ENCODE results near the gene NDOR1.

Gene NDOR1

GRCh38 chr9:137217276-137218211 is 12.0 kb downstream of the NDOR1 start:
- Histone ChIP-seq H3K36me3 (ENCODE audit: control insufficient read depth, low read length) (peaks cover 30% of the 10 kb centered on the region), H3K4me3 (ENCODE audit: low read length) (no peak overlapping the region), H3K27ac (ENCODE audit: low read depth, low read length) (no peak overlapping the region), H4K20me1 (ENCODE audit: control insufficient read depth, insufficient read depth, low read depth, low read length) (no peaks in the 10 kb centered on the region), H3K27me3 (ENCODE audit: control insufficient read depth, low read length) (no peaks in the 10 kb centered on the region), H3K79me2 (ENCODE audit: control insufficient read depth, low read length) (no peaks in the 10 kb centered on the region), H3K9me3 (ENCODE audit: control insufficient read depth, insufficient read depth, low read length) (no peaks in the 10 kb centered on the region), H3K4me1 (ENCODE audit: control insufficient read depth, low read length) (peaks cover 3% of the 10 kb centered on the region), H3F3A (ENCODE audit: control insufficient read depth, insufficient read depth) (no peaks in the 10 kb centered on the region; the same call in 1 of the 2 replicates), H3K9me2 (replicated peaks; ENCODE audit: control insufficient read depth, low read length) (no peaks in the 10 kb centered on the region), H3K4me2 (ENCODE audit: low read length) (no peak overlapping the region)
- TF ChIP-seq CTCF (IDR thresholded peaks at IDR 0.05; ENCODE audit: low read depth, low read length, poor library complexity, severe bottlenecking) = no peak
- TF ChIP-seq EZH2phosphoT487 (IDR thresholded peaks at IDR 0.05; ENCODE audit: borderline replicate concordance, low read length) = no peak

- Histone ChIP-seq H3K9me3 (ENCODE audit: control insufficient read depth, insufficient read depth, low read length) (no peaks in the 10 kb centered on the region), H4K20me1 (ENCODE audit: control insufficient read depth, insufficient read depth, low read depth, low read length) (no peaks in the 10 kb centered on the region), H3K4me2 (ENCODE audit: low read length) (no peak overlapping the region), H3K27ac (ENCODE audit: low read depth, low read length) (no peak overlapping the region), H3K79me2 (ENCODE audit: control insufficient read depth, low read length) (no peaks in the 10 kb centered on the region), H3K9me2 (replicated peaks; ENCODE audit: control insufficient read depth, low read length) (no peaks in the 10 kb centered on the region), H3K36me3 (ENCODE audit: control insufficient read depth, low read length) (peaks cover 25% of the 10 kb centered on the region), H3K4me3 (ENCODE audit: low read length) (no peak overlapping the region), H3K4me1 (ENCODE audit: control insufficient read depth, low read length) (peaks cover 10% of the 10 kb centered on the region), H3K27me3 (ENCODE audit: control insufficient read depth, low read length) (no peaks in the 10 kb centered on the region), H3F3A (ENCODE audit: control insufficient read depth, insufficient read depth) (no peaks in the 10 kb centered on the region; the same call in 1 of the 2 replicates)
- TF ChIP-seq EZH2phosphoT487 (IDR thresholded peaks at IDR 0.05; ENCODE audit: borderline replicate concordance, low read length) = no peak
- TF ChIP-seq CTCF (IDR thresholded peaks at IDR 0.05; ENCODE audit: low read depth, low read length, poor library complexity, severe bottlenecking) = no peak
Observed at GRCh38 chr9:137218212-137218753, 12.8 kb downstream of the NDOR1 start.

- H3K27me3 ChIP-seq (ENCODE audit: control insufficient read depth, low read length) = no peaks in the 10 kb centered on the region
- no peaks in the 10 kb centered on the region; the same call in 1 of the 2 replicates for H3F3A ChIP-seq (ENCODE audit: control insufficient read depth, insufficient read depth)
- no peaks in the 10 kb centered on the region for H4K20me1 ChIP-seq (ENCODE audit: control insufficient read depth, insufficient read depth, low read depth, low read length)
- no peak for TF ChIP-seq EZH2phosphoT487 (IDR thresholded peaks at IDR 0.05; ENCODE audit: borderline replicate concordance, low read length)
- no peak overlapping the region for H3K27ac ChIP-seq (ENCODE audit: low read depth, low read length)
- H3K9me2 ChIP-seq (replicated peaks; ENCODE audit: control insufficient read depth, low read length) = no peaks in the 10 kb centered on the region
- H3K36me3 ChIP-seq (ENCODE audit: control insufficient read depth, low read length) = peaks cover 25% of the 10 kb centered on the region
- peaks cover 2% of the 10 kb centered on the region for H3K79me2 ChIP-seq (ENCODE audit: control insufficient read depth, low read length)
- H3K9me3 ChIP-seq (ENCODE audit: control insufficient read depth, insufficient read depth, low read length) = no peaks in the 10 kb centered on the region
- peaks cover 10% of the 10 kb centered on the region for H3K4me1 ChIP-seq (ENCODE audit: control insufficient read depth, low read length)
- no peak overlapping the region for H3K4me3 ChIP-seq (ENCODE audit: low read length)
- H3K4me2 ChIP-seq (ENCODE audit: low read length) = no peak overlapping the region
Observed at GRCh38 chr9:137218754-137219271, 13.3 kb downstream of the NDOR1 start.
